ENCODE measurements around the gene ANO2.
"Not testable (repeated sequence)": the region's sequence is repeated elsewhere in the genome, so short reads cannot be mapped to it uniquely, and the experiment has no call there.

The ANO2 gene

GRCh38 chr12:5900533-5901205 lies 44.4 kb downstream of the ANO2 start:
- no peak for DNase-seq (ENCODE audit: low read depth, low spot score)
- TF ChIP-seq CTCF (IDR thresholded peaks at IDR 0.05; ENCODE audit: low read depth, low read length) = no peak
- H3K4me3 ChIP-seq (ENCODE audit: low read depth, low read length) = no peak overlapping the region
- in situ Hi-C loops (cut with HindIII; ENCODE audit: low sequenced_read_pairs) = no loop called here

GRCh38 chr12:5900076-5900475 lies 45.0 kb downstream of the ANO2 start:
- H3K4me3 ChIP-seq (ENCODE audit: low read depth, low read length) = no peak overlapping the region
- TF ChIP-seq CTCF (IDR thresholded peaks at IDR 0.05; ENCODE audit: low read depth, low read length) = no peak
- no peak for DNase-seq (ENCODE audit: low read depth, low spot score)
- in situ Hi-C loops (cut with HindIII; ENCODE audit: low sequenced_read_pairs) = no loop called here

GRCh38 chr12:5899675-5900074 lies 45.4 kb downstream of the ANO2 start:
- no peak overlapping the region for H3K4me3 ChIP-seq (ENCODE audit: low read depth, low read length)
- in situ Hi-C loops (cut with HindIII; ENCODE audit: low sequenced_read_pairs) = no loop called here
- no peak for TF ChIP-seq CTCF (IDR thresholded peaks at IDR 0.05; ENCODE audit: low read depth, low read length)
- no peak for DNase-seq (ENCODE audit: low read depth, low spot score)

GRCh38 chr12:5898874-5899273 lies 46.2 kb downstream of the ANO2 start:
- in situ Hi-C loops (cut with HindIII; ENCODE audit: low sequenced_read_pairs) = no loop called here
- TF ChIP-seq CTCF (IDR thresholded peaks at IDR 0.05; ENCODE audit: low read depth, low read length) = no peak
- no peak for DNase-seq (ENCODE audit: low read depth, low spot score)
- no peak overlapping the region for H3K4me3 ChIP-seq (ENCODE audit: low read depth, low read length)

- no peak for TF ChIP-seq CTCF (IDR thresholded peaks at IDR 0.05; ENCODE audit: low read depth, low read length)
- H3K4me3 ChIP-seq (ENCODE audit: low read depth, low read length) = no peak overlapping the region
- no peak for DNase-seq (ENCODE audit: low read depth, low spot score)
- in situ Hi-C loops (cut with HindIII; ENCODE audit: low sequenced_read_pairs) = no loop called here
These were observed 55.5 kb downstream of the ANO2 start for GRCh38 chr12:5889381-5890047.

GRCh38 chr12:5888816-5889315 lies 56.2 kb downstream of the ANO2 start:
- TF ChIP-seq CTCF (IDR thresholded peaks at IDR 0.05; ENCODE audit: low read depth, low read length) = no peak
- no peak for DNase-seq (ENCODE audit: low read depth, low spot score)
- H3K4me3 ChIP-seq (ENCODE audit: low read depth, low read length) = no peak overlapping the region
- in situ Hi-C loops (cut with HindIII; ENCODE audit: low sequenced_read_pairs) = no loop called here

- DNase-seq (ENCODE audit: low read depth, low spot score); H3K4me3 ChIP-seq (ENCODE audit: low read depth, low read length); in situ Hi-C loops (cut with HindIII; ENCODE audit: low sequenced_read_pairs): not testable (repeated sequence)
These were observed 57.2 kb downstream of the ANO2 start for GRCh38 chr12:5887819-5888218.
